ENCODE measurements around the gene AMOTL1.
"Not testable (repeated sequence)": the region's sequence is repeated elsewhere in the genome, so short reads cannot be mapped to it uniquely, and the experiment has no call there.

The AMOTL1 gene

DNA sequence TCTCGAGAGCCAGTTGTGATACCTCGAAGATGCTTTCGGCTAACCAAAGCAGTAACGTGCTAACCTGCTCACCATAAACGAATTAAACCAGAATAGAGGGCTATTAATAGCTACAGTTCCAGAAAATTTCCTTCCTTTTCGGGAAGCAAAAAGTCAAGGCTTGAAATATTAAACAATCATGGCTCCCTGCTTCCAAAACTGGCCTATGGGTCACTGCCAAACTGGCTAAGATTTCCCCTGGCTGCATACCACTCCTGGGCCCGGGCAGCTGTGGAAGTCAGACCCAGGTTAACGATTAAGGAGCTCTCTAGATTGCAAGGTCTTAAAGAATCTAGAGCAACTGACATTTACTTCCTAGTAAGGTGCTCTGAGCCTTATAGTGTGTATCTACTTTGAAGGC is 1.7 kb downstream of the AMOTL1 start:
- DNase-seq (ENCODE audit: low read depth in 2 of 3, low spot score in 1 of 3): no peak

GRCh38 chr11:94770563-94771120 is 2.5 kb downstream of the AMOTL1 start:
- no peak for DNase-seq (ENCODE audit: low read depth in 2 of 3, low spot score in 1 of 3)

GRCh38 chr11:94771390-94771789 is 3.2 kb downstream of the AMOTL1 start:
- DNase-seq (ENCODE audit: low read depth in 2 of 3, low spot score in 1 of 3): no peak

DNA sequence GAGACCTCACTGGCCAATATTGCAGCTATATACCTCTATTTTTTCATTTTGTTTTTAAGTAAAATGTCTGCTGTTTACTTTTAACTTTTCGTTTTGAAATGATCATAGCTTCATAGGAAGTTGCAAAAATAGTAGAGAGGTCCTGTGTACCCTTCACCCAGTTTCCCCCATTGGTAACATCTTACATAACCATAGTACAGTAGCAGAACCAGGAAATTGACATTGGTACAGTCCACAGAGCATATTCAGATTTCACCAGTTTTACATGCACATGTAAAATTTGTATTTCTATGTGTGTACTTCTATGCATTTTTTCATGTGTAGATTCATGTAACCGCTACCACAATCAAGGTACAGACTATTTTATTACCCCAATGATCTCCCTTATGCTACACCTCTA is 3.8 kb downstream of the AMOTL1 start:
- DNase-seq (ENCODE audit: low read depth in 2 of 3, low spot score in 1 of 3): no peak

DNA sequence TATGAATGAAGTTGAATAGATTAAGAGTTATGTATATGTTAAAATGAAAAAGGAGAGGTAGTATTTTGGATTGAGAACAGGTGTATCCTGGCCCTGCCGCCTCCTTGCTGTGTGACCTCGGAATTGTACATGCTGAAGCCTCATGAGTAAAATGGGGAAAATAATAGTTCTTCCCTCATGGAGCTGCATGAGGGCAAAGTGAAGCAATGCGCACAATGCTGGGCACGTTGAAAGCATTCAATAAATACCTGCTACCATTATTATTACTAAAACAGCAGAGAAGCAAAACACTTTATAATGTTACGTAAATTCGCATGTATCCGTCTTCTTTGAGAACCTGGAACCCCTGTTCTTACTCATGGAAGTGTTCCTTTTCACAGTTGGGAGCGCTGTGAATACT is 5.7 kb downstream of the AMOTL1 start:
- no peak for DNase-seq (ENCODE audit: low read depth in 2 of 3, low spot score in 1 of 3)

DNA sequence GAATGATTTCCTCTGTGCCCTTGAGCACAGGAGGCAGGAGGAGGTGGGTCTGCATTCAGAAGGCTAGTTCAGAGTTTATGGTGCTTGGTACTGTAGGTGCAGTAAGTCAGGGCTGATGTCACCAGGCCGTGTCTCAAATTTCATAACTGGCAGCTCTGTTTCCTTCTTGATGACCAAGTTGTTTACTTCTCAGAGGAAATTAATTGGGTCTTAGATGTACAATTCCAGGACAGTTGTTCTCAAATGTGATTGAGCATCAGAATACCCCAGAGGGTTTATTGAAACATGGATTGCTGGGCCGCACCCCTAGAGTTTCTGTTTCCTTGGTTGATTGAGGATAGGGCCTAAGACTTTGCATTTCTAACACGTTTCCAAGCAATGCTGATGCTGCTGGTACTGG is 6.2 kb downstream of the AMOTL1 start:
- no peak for DNase-seq (ENCODE audit: low read depth in 2 of 3, low spot score in 1 of 3)

GRCh38 chr11:94775567-94776327 is 7.6 kb downstream of the AMOTL1 start:
- DNase-seq (ENCODE audit: low read depth in 2 of 3, low spot score in 1 of 3): no peak

- DNase-seq (ENCODE audit: low read depth in 2 of 3, low spot score in 1 of 3): no peak
Observed at GRCh38 chr11:94776351-94777321, 8.5 kb downstream of the AMOTL1 start.

GRCh38 chr11:94780432-94780831 is 12.3 kb downstream of the AMOTL1 start:
- no peak for DNase-seq (ENCODE audit: low read depth in 2 of 3, low spot score in 1 of 3)

GRCh38 chr11:94781837-94782236 is 13.7 kb downstream of the AMOTL1 start:
- DNase-seq (ENCODE audit: low read depth in 2 of 3, low spot score in 1 of 3): no peak

DNA sequence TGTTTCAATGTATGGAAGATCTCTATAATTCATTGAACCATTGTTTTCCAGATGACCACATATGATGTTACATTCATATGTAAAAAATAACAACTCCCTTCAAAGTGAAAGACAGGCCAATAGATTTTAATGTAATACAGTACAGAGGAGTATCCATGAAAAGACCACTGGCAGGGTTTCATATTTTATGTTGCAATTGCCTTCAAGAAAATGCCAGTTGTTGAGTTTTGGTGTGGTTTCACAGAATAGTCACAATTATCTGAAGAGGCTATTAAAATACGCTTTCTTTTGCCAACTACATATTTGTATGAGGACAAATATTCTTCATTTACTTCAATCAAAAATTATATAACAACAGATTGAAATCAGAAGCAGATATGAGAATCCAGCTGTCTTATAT is 14.3 kb downstream of the AMOTL1 start:
- no peak for DNase-seq (ENCODE audit: low read depth in 2 of 3, low spot score in 1 of 3)

GRCh38 chr11:94784884-94785283 is 16.7 kb downstream of the AMOTL1 start:
- DNase-seq (ENCODE audit: low read depth in 2 of 3, low spot score in 1 of 3): no peak

DNA sequence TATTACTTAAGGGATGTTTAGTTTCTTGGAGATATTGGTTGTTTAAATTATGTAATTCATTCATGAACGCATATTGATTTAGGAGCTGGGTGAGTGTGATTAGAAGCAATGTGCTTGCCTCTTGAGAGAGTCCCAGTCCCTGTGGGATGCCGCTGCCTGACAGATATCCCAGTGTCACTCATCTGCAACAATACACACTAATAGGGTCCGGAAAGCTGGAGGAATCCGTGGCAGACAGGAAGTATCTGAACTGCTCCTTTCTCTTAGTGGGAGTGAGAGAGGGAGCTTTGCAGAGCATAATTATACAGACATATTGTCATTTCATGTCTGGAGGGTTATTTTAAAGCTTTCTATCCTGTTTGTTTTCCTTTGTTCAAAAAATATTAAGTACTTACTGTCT is 17.4 kb downstream of the AMOTL1 start:
- DNase-seq (ENCODE audit: low read depth in 2 of 3, low spot score in 1 of 3): no peak

- DNase-seq (ENCODE audit: low read depth in 2 of 3, low spot score in 1 of 3): peak in 1 of 3 donors; percentile 13
Observed at GRCh38 chr11:94786264-94787126, 18.3 kb downstream of the AMOTL1 start.

DNA sequence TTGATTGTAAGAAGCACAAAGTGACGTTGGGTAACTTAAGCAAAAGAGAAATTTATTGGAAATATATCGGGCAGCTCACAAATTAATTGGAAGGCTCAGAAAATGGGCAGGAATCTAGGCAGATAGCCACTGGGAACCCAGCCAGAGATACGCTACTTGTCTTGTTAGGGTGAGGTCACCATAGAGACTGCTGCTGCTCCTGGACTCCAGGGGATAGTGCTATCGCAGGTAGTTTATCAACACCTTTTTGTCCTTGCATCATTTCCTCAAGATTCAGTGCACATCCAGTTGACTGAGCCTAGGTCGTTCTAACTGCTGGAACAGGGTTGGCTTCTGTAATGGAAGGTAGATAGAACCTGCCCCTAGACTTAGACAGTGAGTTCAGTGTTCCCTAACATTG is 19.6 kb downstream of the AMOTL1 start:
- DNase-seq (ENCODE audit: low read depth in 2 of 3, low spot score in 1 of 3): no peak

DNA sequence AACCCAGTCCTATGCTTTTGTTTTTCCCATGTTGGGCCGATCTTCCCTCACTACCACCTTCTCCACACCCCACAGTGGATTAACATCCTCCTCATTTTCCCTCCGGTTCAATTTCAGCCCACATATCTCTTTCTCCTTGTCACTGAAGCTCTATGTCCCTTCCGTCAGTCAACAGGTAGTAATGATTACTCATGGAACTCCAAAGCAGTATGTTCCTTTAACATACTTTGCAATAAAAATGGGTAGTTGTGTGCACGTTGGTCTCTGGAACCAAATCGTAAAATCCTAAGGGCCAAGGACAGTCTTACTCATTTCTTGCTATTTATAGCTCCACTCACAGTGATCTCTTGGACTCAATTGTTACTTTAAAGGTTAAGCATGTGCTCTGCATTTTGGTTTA is 20.2 kb downstream of the AMOTL1 start:
- DNase-seq (ENCODE audit: low read depth in 2 of 3, low spot score in 1 of 3): no peak

- DNase-seq (ENCODE audit: low read depth in 2 of 3, low spot score in 1 of 3): no peak
Observed at GRCh38 chr11:94790197-94790596, 22.0 kb downstream of the AMOTL1 start.

GRCh38 chr11:94790661-94791180 is 22.6 kb downstream of the AMOTL1 start:
- no peak for DNase-seq (ENCODE audit: low read depth in 2 of 3, low spot score in 1 of 3)

DNA sequence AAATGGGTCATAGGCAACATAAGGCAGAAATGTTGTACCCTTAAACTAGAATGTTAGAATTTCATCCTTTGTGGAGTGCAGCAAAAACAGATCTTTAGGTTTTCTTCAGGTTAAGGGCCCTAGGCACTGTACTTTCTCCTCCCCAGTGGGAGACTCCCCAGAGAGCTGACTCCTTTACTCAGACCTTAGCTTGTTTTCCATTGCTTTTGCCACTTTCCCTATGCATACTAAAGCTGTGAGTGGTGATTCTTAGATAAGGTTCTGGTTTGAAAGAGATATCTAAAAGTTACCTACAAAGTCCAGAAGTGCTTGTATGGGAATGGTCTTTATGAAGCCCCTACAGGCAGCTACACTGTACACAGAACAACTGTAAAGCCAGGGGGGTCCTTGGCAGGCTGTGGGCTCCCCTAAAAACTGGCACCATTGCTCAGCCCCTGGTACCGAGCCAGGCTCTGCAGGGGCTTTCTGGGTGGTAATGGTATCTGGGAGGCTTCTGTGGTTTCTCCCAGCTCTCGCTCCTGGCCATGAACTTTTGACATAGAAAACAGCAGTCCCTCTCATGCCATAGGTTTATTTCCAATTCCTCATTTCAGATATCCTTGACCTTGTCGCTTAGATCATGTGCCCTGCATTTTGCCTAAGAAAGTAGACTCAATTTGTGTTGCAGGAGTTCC is 23.2 kb downstream of the AMOTL1 start:
- no peak for DNase-seq (ENCODE audit: low read depth in 2 of 3, low spot score in 1 of 3)

DNA sequence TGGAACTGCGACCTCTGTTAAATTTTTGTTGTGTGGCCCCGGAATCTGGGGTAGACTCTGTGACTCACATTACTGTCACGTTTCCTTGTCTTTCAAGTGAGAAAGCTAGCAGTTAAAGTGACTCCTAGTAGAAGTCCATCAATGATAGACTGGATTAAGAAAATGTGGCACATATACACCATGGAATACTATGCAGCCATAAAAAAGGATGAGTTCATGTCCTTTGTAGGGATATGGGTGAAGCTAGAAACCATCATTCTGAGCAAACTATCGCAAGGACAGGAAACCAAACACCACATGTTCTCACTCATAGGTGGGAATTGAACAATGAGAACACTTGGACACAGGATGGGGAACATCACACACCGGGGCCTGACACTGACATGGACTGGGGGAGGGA is 23.8 kb downstream of the AMOTL1 start:
- not testable (repeated sequence) for DNase-seq (ENCODE audit: low read depth in 2 of 3, low spot score in 1 of 3)
